H1 (cell line): ENCODE results near the gene CYB561D2. TPM values are rescaled to one million over a fixed set of nuclear protein-coding genes. Genes with fewer than 3 reads are reported as not detected.

ENCODE experiments used
- CTCF ChIA-PET: fragments of 300-600 bp; sonication (Branson Sonifier 250); formaldehyde crosslinking; loops from one replicate; lab custom pipeline; 2021; ENCODE audit not compliant: partially characterized antibody; lab: Charles Lee
- POLR2A ChIA-PET: fragments of 300-600 bp; sonication (Branson Sonifier 250); formaldehyde crosslinking; loops from one replicate; lab custom pipeline; 2021; ENCODE audit warnings: inconsistent platforms; ENCODE audit not compliant: partially characterized antibody; lab: Charles Lee
- DNase-seq, 2 experiments: peaks; one replicate each; pipeline versions ENCODE4 v3.0.0 to v3.0.0-alpha.2; 2010 to 2022; ENCODE audit warnings: low spot score in 2 of 2, low read depth in 1 of 2, mixed read lengths in 1 of 2
- FAIRE-seq: peaks from 2 replicates; lab custom pipeline; 2011; peaks lifted over from hg19 to GRCh38; lab: Jason Lieb, UNC
- H2AFZ ChIP-seq: 2 replicates; pipeline ENCODE4 v1.8.1; 2012; ENCODE audit warnings: low read length, inconsistent platforms
- H2AK5ac ChIP-seq: 2 replicates; pipeline ENCODE4 v1.6.1; 2013; ENCODE audit warnings: low read depth, low read length
- H2BK120ac ChIP-seq: replicated peaks from 2 replicates; pipeline ENCODE3; 2013; ENCODE audit warnings: low read depth, low read length, inconsistent platforms
- H2BK12ac ChIP-seq: 2 replicates; pipeline ENCODE4 v1.6.1; 2013; ENCODE audit warnings: low read depth, low read length
- H2BK15ac ChIP-seq: 2 replicates; pipeline ENCODE4 v1.6.1; 2013; ENCODE audit warnings: low read length
- H2BK20ac ChIP-seq: 2 replicates; pipeline ENCODE4 v1.6.1; 2013; ENCODE audit warnings: low read length
- H2BK5ac ChIP-seq: 2 replicates; pipeline ENCODE4 v1.6.1; 2013; ENCODE audit warnings: low read depth, low read length
- H3K14ac ChIP-seq: 2 replicates; pipeline ENCODE4 v1.6.1; 2013; ENCODE audit warnings: inconsistent platforms; ENCODE audit not compliant: insufficient read length
- H3K18ac ChIP-seq: 2 replicates; pipeline ENCODE4 v1.6.1; 2013; ENCODE audit warnings: low read length; ENCODE audit errors: extremely low read depth
- H3K23ac ChIP-seq: 2 replicates; pipeline ENCODE4 v1.6.1; 2013; ENCODE audit warnings: inconsistent platforms; ENCODE audit not compliant: insufficient read length
- H3K23me2 ChIP-seq: 2 replicates; pipeline ENCODE4 v1.6.1; 2013; ENCODE audit warnings: low read depth, low read length
- H3K27ac ChIP-seq: 2 replicates; pipeline ENCODE4 v1.6.1; 2011; ENCODE audit warnings: low read depth, low read length, inconsistent platforms
- H3K27me3 ChIP-seq, 4 experiments: replicated peaks in 1 of 4; 1 replicate in 1 of 4; 2 replicates in 3 of 4; pipeline versions ENCODE4 v1.6.1 to v1.8.1; 2011 to 2013; ENCODE audit warnings: low read length in 3 of 4, mild to moderate bottlenecking in 3 of 4, inconsistent platforms in 2 of 4, mixed read lengths in 2 of 4, moderate library complexity in 1 of 4; ENCODE audit not compliant: control insufficient read depth in 3 of 4, insufficient read depth in 3 of 4; ENCODE audit errors: extremely low read depth in 1 of 4
- H3K36me3 ChIP-seq, 4 experiments: 2 replicates each; pipeline versions ENCODE4 v1.6.1 to v1.8.1; 2011 to 2013; ENCODE audit warnings: mild to moderate bottlenecking in 4 of 4, low read length in 3 of 4, moderate library complexity in 2 of 4, control low read depth in 1 of 4, inconsistent platforms in 1 of 4; ENCODE audit not compliant: insufficient read depth in 4 of 4, control insufficient read depth in 2 of 4
- H3K4ac ChIP-seq: replicated peaks from 2 replicates; pipeline ENCODE3; 2013; ENCODE audit warnings: low read length, low read depth, mixed read lengths, inconsistent platforms; ENCODE audit not compliant: insufficient read length
- H3K4me1 ChIP-seq, 4 experiments: replicated peaks in 1 of 4; 1 replicate in 1 of 4; 2 replicates in 3 of 4; pipeline versions ENCODE4 v1.6.1 to v1.8.1; 2011 to 2013; ENCODE audit warnings: low read length in 3 of 4, inconsistent platforms in 2 of 4, mixed read lengths in 1 of 4; ENCODE audit not compliant: insufficient read depth in 4 of 4, control insufficient read depth in 3 of 4
- H3K4me2 ChIP-seq, 2 experiments: 2 replicates each; pipeline versions ENCODE4 v1.6.1 to v1.8.1; 2011 to 2013; ENCODE audit warnings: low read depth in 2 of 2, low read length in 2 of 2, control low read depth in 1 of 2, inconsistent platforms in 1 of 2, mild to moderate bottlenecking in 1 of 2; ENCODE audit not compliant: insufficient read depth in 1 of 2
- H3K4me3 ChIP-seq, 4 experiments: fragments of 200-600, 300-600 bp in 1 of 4; sonication (generic), shearing (Covaris generic), sonication (Bioruptor Twin) in 1 of 4; 2 replicates each; pipeline versions ENCODE4 v1.5.1 to v1.8.1; 2011 to 2016; ENCODE audit warnings: low read length in 4 of 4, low read depth in 3 of 4, control low read depth in 2 of 4, inconsistent platforms in 2 of 4, mild to moderate bottlenecking in 2 of 4, mixed read lengths in 1 of 4, moderate library complexity in 1 of 4; ENCODE audit not compliant: insufficient read depth in 2 of 4; ENCODE audit errors: extremely low read depth in 1 of 4
- H3K56ac ChIP-seq: replicated peaks from 2 replicates; pipeline ENCODE3; 2013; ENCODE audit warnings: low read depth, mild to moderate bottlenecking, mixed read lengths, low read length, inconsistent platforms; ENCODE audit not compliant: insufficient read length
- H3K79me1 ChIP-seq: 2 replicates; pipeline ENCODE4 v1.6.1; 2013; ENCODE audit warnings: low read depth, low read length, control low read depth
- H3K79me2 ChIP-seq, 2 experiments: 2 replicates each; pipeline versions ENCODE4 v1.6.1 to v1.8.1; 2012 to 2013; ENCODE audit warnings: low read length in 2 of 2, mild to moderate bottlenecking in 2 of 2, inconsistent platforms in 1 of 2; ENCODE audit not compliant: insufficient read depth in 2 of 2, control insufficient read depth in 1 of 2
- H3K9ac ChIP-seq, 4 experiments: replicated peaks in 1 of 4; 1 replicate in 1 of 4; 2 replicates in 3 of 4; pipeline versions ENCODE4 v1.6.1 to v1.8.1; 2011 to 2013; ENCODE audit warnings: low read depth in 3 of 4, low read length in 3 of 4, control low read depth in 2 of 4, mild to moderate bottlenecking in 2 of 4, moderate library complexity in 2 of 4, inconsistent platforms in 1 of 4; ENCODE audit errors: extremely low read depth in 1 of 4
- H3K9me3 ChIP-seq, 2 experiments: 2 replicates each; pipeline versions ENCODE4 v1.6.1 to v1.8.1; 2012 to 2013; ENCODE audit warnings: mild to moderate bottlenecking in 2 of 2, moderate library complexity in 2 of 2, control low read depth in 1 of 2, inconsistent platforms in 1 of 2, low read depth in 1 of 2, low read length in 1 of 2, mixed read lengths in 1 of 2; ENCODE audit not compliant: insufficient read depth in 2 of 2
- H4K20me1 ChIP-seq, 2 experiments: replicated peaks in 1 of 2; 2 replicates each; pipeline versions ENCODE3 to v1.8.1; 2011 to 2013; ENCODE audit warnings: inconsistent platforms in 2 of 2, low read length in 2 of 2, mild to moderate bottlenecking in 1 of 2; ENCODE audit not compliant: insufficient read depth in 2 of 2, control insufficient read depth in 1 of 2
- H4K5ac ChIP-seq: 2 replicates; pipeline ENCODE4 v1.6.1; 2013; ENCODE audit warnings: low read length, low read depth, mixed read lengths, inconsistent platforms; ENCODE audit not compliant: insufficient read length
- H4K8ac ChIP-seq: 2 replicates; pipeline ENCODE4 v1.8.0; 2013; ENCODE audit warnings: mild to moderate bottlenecking, moderate library complexity, low read length, inconsistent platforms; ENCODE audit not compliant: insufficient read depth; ENCODE audit errors: extremely low read depth
- H4K91ac ChIP-seq: replicated peaks from 2 replicates; pipeline ENCODE3; 2013; ENCODE audit warnings: low read length, mixed read lengths, inconsistent platforms; ENCODE audit not compliant: insufficient read length
- BRCA1 ChIP-seq: IDR thresholded peaks from 2 replicates; pipeline ENCODE4 v1.6.1; 2012; ENCODE audit warnings: low read depth, low read length, improper control_type of control experiment
- EGR1 ChIP-seq: IDR thresholded peaks from 2 replicates; pipeline ENCODE4 v1.6.1; 2011; ENCODE audit warnings: low read depth, low read length, borderline replicate concordance
- FOSL1 ChIP-seq: IDR thresholded peaks from 2 replicates; pipeline ENCODE4 v1.6.1; 2011; ENCODE audit warnings: mild to moderate bottlenecking, low read depth, low read length, moderate library complexity; ENCODE audit not compliant: insufficient read depth
- HDAC6 ChIP-seq: IDR thresholded peaks from one replicate; pipeline ENCODE4 v1.7.1; 2012; ENCODE audit warnings: low read depth, mild to moderate bottlenecking, inconsistent platforms, low read length, moderate library complexity
- MAFK ChIP-seq: IDR thresholded peaks from 2 replicates; pipeline ENCODE4 v1.6.1; 2012; ENCODE audit warnings: low read depth, mild to moderate bottlenecking, improper control_type of control experiment, low read length
- NANOG ChIP-seq: IDR thresholded peaks from 2 replicates; pipeline ENCODE4 v1.6.1; 2011; ENCODE audit warnings: low read length, low read depth, mild to moderate bottlenecking, inconsistent platforms; ENCODE audit not compliant: insufficient read depth, poor library complexity, severe bottlenecking
- NRF1 ChIP-seq: IDR thresholded peaks from 2 replicates; pipeline ENCODE4 v1.6.1; 2011; ENCODE audit warnings: mild to moderate bottlenecking, low read depth, low read length, improper control_type of control experiment
- SIX5 ChIP-seq: IDR thresholded peaks from 2 replicates; pipeline ENCODE4 v1.6.1; 2011; ENCODE audit warnings: mild to moderate bottlenecking, low read depth, low read length
- SRF ChIP-seq: IDR thresholded peaks from 2 replicates; pipeline ENCODE4 v1.6.1; 2011; ENCODE audit warnings: mild to moderate bottlenecking, low read depth, low read length, moderate library complexity
- TCF12 ChIP-seq: IDR thresholded peaks from 2 replicates; pipeline ENCODE4 v1.6.1; 2011; ENCODE audit warnings: low read depth, mild to moderate bottlenecking, low read length
- TEAD4 ChIP-seq: IDR thresholded peaks from 2 replicates; pipeline ENCODE4 v1.6.1; 2012; ENCODE audit warnings: low read depth, low read length, inconsistent platforms, mixed read lengths
- WGBS, 2 experiments: shearing (Covaris generic) in 1 of 2; methylation state at CpG; one replicate each; pipeline versions ENCODE4 v1.1.6 to v1.1.7; 2013 to 2015; ENCODE audit warnings: low lambda C conversion rate in 2 of 2, mixed read lengths in 2 of 2, inconsistent platforms in 1 of 2, low coverage in 1 of 2, missing lambda C conversion rate in 1 of 2; ENCODE audit not compliant: insufficient replicate concordance in 2 of 2, insufficient coverage in 1 of 2, insufficient read length in 1 of 2; ENCODE audit errors: extremely low coverage in 1 of 2, missing lambda C conversion rate in 1 of 2; 5-methylcytosine and 5-hydroxymethylcytosine counted together
- polyA plus RNA-seq, 7 experiments: library from polyadenylated mRNA; depleted of rRNA in 3 of 7; stranded (reverse) in 5 of 7; unstranded in 2 of 7; fragments of >200 nt in 5 of 7; fragments of 200-250 nt in 2 of 7; gene quantifications; 1 replicate in 5 of 7; 2 replicates in 1 of 7; 4 replicates in 1 of 7; pipeline versions ENCODE4 v1.2.1 to v1.2.3, GENCODE V29; 2011 to 2013; ENCODE audit warnings: missing spikeins in 2 of 7, mixed read lengths in 2 of 7
- total RNA-seq: library from RNA; stranded (reverse); fragmentation: NEBNext Ultra II Directional; extraction: Animal tissue kit (Norgen Biotek cat#: 25700); gene quantifications from 2 replicates; pipeline ENCODE4 v1.2.1, GENCODE V29; 2021
- TF ChIP-seq, protein P1 (sequence below): IDR thresholded peaks from 2 replicates; pipeline ENCODE4 v1.6.1; 2011; ENCODE audit warnings: low read length, improper control_type of control experiment

Gene CYB561D2
- total and polyA plus RNA-seq, 2 of the 8 experiments (the other 6 are each of a cell fraction or from before 2014, with no cell fraction given): 9.8 to 34.0 TPM

- H3K14ac ChIP-seq: no peak overlapping the region
- 97% methylated on average over 5 of the region's 5 CpGs; no CpG with 5 or more reads in 1 of the 2 experiments for WGBS, 2 experiments
- H3K9me3 ChIP-seq: no peaks in the 10 kb centered on the region
- FAIRE-seq: no peak
- H2BK15ac ChIP-seq: no peak overlapping the region
- H2BK120ac ChIP-seq: no peak overlapping the region
- H3K4ac ChIP-seq: no peak overlapping the region
- peaks cover 12 to 21% (median 18%) of the 10 kb centered on the region in 4 experiments; a peak in 7 of 8 replicates for H3K36me3 ChIP-seq
- peaks cover 0 to 32% of the 10 kb centered on the region in 2 experiments; a peak in 3 of 4 replicates for H3K79me2 ChIP-seq
- H3K23me2 ChIP-seq: peaks cover 28% of the 10 kb centered on the region
- H3K23ac ChIP-seq: no peak overlapping the region
- peak overlapping the region; percentile 69; the same call in 1 of the 2 replicates for H2AK5ac ChIP-seq
- no peak overlapping the region; a peak in 1 of 4 replicates for H3K4me2 ChIP-seq
- H3K27ac ChIP-seq: no peak overlapping the region
- H2BK5ac ChIP-seq: no peak overlapping the region
- H3K4me3 ChIP-seq: no peak overlapping the region
- H2BK12ac ChIP-seq: peak overlapping the region; percentile 44; the same call in 1 of the 2 replicates
- H4K91ac ChIP-seq: peak overlapping the region; percentile 17
- no peak overlapping the region for H4K5ac ChIP-seq
- H3K4me1 ChIP-seq: peaks cover 0 to 38% (median 22%) of the 10 kb centered on the region in 4 experiments; a peak in 6 of 7 replicates
- no peak for DNase-seq
- peaks cover 16% of the 10 kb centered on the region for H3K79me1 ChIP-seq
- H3K27me3 ChIP-seq: no peaks in the 10 kb centered on the region
- no peak overlapping the region for H2AFZ ChIP-seq
- no peak overlapping the region; the same call in 1 of the 2 replicates for H2BK20ac ChIP-seq
- H4K8ac ChIP-seq: no peak overlapping the region
- H3K9ac ChIP-seq: no peak overlapping the region
- CTCF ChIA-PET: interaction anchor here (0.7 to 7.5 kb wide), 24 partner anchors 9 to 183 kb away, joined by 3 to 75 read pairs (median 7); partner anchors contain the start of genes GNAT1, HYAL1, IFRD2 and LSMEM2
- H3K18ac ChIP-seq: no peak overlapping the region
- peaks cover 7 to 16% of the 10 kb centered on the region in 2 experiments for H4K20me1 ChIP-seq
- H3K56ac ChIP-seq: no peak overlapping the region
- POLR2A ChIA-PET: interaction anchor here (1.1 to 12.6 kb wide), 8 partner anchors 10 to 48 kb away, joined by 3 to 149 read pairs (median 7); partner anchors contain the start of genes HYAL1, HYAL3, IFRD2 and NAA80
- TF ChIP-seq MAFK: no peak
- TF ChIP-seq, protein P1, sequence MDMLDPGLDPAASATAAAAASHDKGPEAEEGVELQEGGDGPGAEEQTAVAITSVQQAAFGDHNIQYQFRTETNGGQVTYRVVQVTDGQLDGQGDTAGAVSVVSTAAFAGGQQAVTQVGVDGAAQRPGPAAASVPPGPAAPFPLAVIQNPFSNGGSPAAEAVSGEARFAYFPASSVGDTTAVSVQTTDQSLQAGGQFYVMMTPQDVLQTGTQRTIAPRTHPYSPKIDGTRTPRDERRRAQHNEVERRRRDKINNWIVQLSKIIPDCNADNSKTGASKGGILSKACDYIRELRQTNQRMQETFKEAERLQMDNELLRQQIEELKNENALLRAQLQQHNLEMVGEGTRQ: no peak
- no peak for TF ChIP-seq TCF12
- TF ChIP-seq HDAC6: no peak
- no peak for TF ChIP-seq NANOG
- TF ChIP-seq BRCA1: no peak
- no peak for TF ChIP-seq EGR1
- no peak for TF ChIP-seq SRF
- TF ChIP-seq TEAD4: no peak
- no peak for TF ChIP-seq FOSL1
- no peak for TF ChIP-seq SIX5
- TF ChIP-seq NRF1: no peak
These were observed 27.0 kb upstream of the CYB561D2 start for GRCh38 chr3:50323614-50324199.
